ENCODE data around the gene NFIA.

Gene NFIA

GRCh38 chr1:61102041-61102440 lies 19.7 kb downstream of the NFIA start:
- no peak for DNase-seq (ENCODE audit: low read depth, low spot score)

- DNase-seq (ENCODE audit: low read depth, low spot score), result no peak
Observed at GRCh38 chr1:61102621-61103020, 20.3 kb downstream of the NFIA start.

- no peak for DNase-seq (ENCODE audit: low read depth, low spot score)
Observed at GRCh38 chr1:61104220-61104671, 21.9 kb downstream of the NFIA start.

GRCh38 chr1:61107638-61108037 lies 25.3 kb downstream of the NFIA start:
- no peak for DNase-seq (ENCODE audit: low read depth, low spot score)

- DNase-seq (ENCODE audit: low read depth, low spot score), result no peak
Observed at GRCh38 chr1:61109158-61109557, 26.8 kb downstream of the NFIA start.

GRCh38 chr1:61109910-61110309 lies 27.5 kb downstream of the NFIA start:
- no peak for DNase-seq (ENCODE audit: low read depth, low spot score)

GRCh38 chr1:61110554-61110953 lies 28.2 kb downstream of the NFIA start:
- no peak for DNase-seq (ENCODE audit: low read depth, low spot score)

GRCh38 chr1:61111084-61112004 lies 29.0 kb downstream of the NFIA start:
- no peak for DNase-seq (ENCODE audit: low read depth, low spot score)

- no peak for DNase-seq (ENCODE audit: low read depth, low spot score)
Observed at GRCh38 chr1:61114178-61114870, 32.0 kb downstream of the NFIA start.

GRCh38 chr1:61115436-61115835 lies 33.1 kb downstream of the NFIA start:
- no peak for DNase-seq (ENCODE audit: low read depth, low spot score)

GRCh38 chr1:61116421-61116820 lies 34.1 kb downstream of the NFIA start:
- DNase-seq (ENCODE audit: low read depth, low spot score), result no peak

GRCh38 chr1:61117283-61117682 lies 34.9 kb downstream of the NFIA start:
- no peak for DNase-seq (ENCODE audit: low read depth, low spot score)

- no peak for DNase-seq (ENCODE audit: low read depth, low spot score)
Observed at GRCh38 chr1:61119085-61119484, 36.7 kb downstream of the NFIA start.

GRCh38 chr1:61120246-61120840 lies 38.0 kb downstream of the NFIA start:
- no peak for DNase-seq (ENCODE audit: low read depth, low spot score)

- no peak for DNase-seq (ENCODE audit: low read depth, low spot score)
Observed at GRCh38 chr1:61120998-61121397, 38.6 kb downstream of the NFIA start.

- DNase-seq (ENCODE audit: low read depth, low spot score), result no peak
Observed at GRCh38 chr1:61121631-61122030, 39.3 kb downstream of the NFIA start.

- DNase-seq (ENCODE audit: low read depth, low spot score), result no peak
Observed at GRCh38 chr1:61122389-61122788, 40.0 kb downstream of the NFIA start.

GRCh38 chr1:61123326-61123725 lies 41.0 kb downstream of the NFIA start:
- DNase-seq (ENCODE audit: low read depth, low spot score), result no peak

GRCh38 chr1:61124078-61124477 lies 41.7 kb downstream of the NFIA start:
- DNase-seq (ENCODE audit: low read depth, low spot score), result no peak

GRCh38 chr1:61124696-61125095 lies 42.3 kb downstream of the NFIA start:
- no peak for DNase-seq (ENCODE audit: low read depth, low spot score)

- DNase-seq (ENCODE audit: low read depth, low spot score), result no peak
Observed at GRCh38 chr1:61125263-61125662, 42.9 kb downstream of the NFIA start.

GRCh38 chr1:61125895-61126294 lies 43.5 kb downstream of the NFIA start:
- no peak for DNase-seq (ENCODE audit: low read depth, low spot score)

All from brain pericyte (primary cell).